Coronary artery (tissue), 2 donors: ENCODE measurements around the gene CD79B.
"Not testable (repeated sequence)": the region's sequence is repeated elsewhere in the genome, so short reads cannot be mapped to it uniquely, and the experiment has no call there.

Experiments
- DNase-seq: peaks from one replicate; pipeline ENCODE4 v3.0.0-alpha.2; 2017; ENCODE audit warnings: low spot score
- H3K27ac ChIP-seq, 2 donors: fragments of 200-600 bp; sonication (generic); one replicate each; pipeline ENCODE4 v1.5.1; 2016 to 2019
- H3K4me3 ChIP-seq: fragments of 200-600 bp; sonication (generic); 2 replicates; pipeline ENCODE4 v1.5.1; 2016; ENCODE audit warnings: mild to moderate bottlenecking, moderate library complexity
- TF ChIP-seq, protein P1 (sequence below): fragments of 200-600 bp; sonication (generic); IDR thresholded peaks from one replicate; pipeline ENCODE4 v1.5.1; 2019; ENCODE audit warnings: antibody characterized with exemption

Gene CD79B

GRCh38 chr17:63896524-63897354 lies 35.4 kb downstream of the CD79B start, which contains the start of gene CSH1:
Gene CSH1 (minus strand): TSS chr17:63896574. CDS start chr17:63896511, 63 bp downstream.
- H3K27ac ChIP-seq, DNase-seq, H3K4me3 ChIP-seq: not testable (repeated sequence)

DNA sequence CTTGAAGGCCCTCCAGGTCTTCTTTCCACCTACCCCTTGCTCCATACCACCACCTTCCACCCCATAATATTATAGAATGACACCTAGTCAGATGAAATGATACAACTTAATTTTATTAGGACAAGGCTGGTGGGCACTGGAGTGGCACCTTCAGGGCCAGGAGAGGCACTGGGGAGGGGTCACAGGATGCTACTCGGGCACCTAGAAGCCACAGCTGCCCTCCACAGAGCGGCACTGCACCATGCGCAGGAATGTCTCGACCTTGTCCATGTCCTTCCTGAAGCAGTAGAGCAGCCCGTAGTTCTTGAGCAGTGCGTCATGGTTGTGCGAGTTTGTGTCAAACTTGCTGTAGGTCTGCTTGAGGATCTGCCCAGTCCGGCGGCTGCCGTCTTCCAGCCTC lies 37.3 kb downstream of the CD79B start:
- DNase-seq, H3K27ac ChIP-seq, H3K4me3 ChIP-seq: not testable (repeated sequence)

DNA sequence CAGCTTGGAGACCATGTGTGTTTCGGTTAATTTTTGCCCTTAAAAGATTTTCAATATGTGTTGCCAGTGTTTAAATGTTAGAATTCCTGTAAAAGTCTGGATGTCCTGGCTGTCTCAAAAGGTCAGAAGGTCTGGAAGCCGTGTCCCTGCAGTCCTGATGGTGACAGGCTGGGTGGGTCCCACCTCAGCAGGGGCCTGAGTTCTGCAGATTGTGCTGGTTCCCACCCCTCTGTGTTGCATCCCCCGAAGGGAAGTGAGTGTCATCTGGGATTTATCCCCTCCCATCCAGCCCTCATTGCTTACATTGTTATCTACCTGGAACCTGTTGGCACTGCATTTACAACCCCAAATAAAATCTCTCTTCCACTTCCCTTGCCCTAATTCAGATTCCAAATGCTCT lies 38.1 kb downstream of the CD79B start:
- not testable (repeated sequence) for H3K27ac ChIP-seq, H3K4me3 ChIP-seq, DNase-seq

DNA sequence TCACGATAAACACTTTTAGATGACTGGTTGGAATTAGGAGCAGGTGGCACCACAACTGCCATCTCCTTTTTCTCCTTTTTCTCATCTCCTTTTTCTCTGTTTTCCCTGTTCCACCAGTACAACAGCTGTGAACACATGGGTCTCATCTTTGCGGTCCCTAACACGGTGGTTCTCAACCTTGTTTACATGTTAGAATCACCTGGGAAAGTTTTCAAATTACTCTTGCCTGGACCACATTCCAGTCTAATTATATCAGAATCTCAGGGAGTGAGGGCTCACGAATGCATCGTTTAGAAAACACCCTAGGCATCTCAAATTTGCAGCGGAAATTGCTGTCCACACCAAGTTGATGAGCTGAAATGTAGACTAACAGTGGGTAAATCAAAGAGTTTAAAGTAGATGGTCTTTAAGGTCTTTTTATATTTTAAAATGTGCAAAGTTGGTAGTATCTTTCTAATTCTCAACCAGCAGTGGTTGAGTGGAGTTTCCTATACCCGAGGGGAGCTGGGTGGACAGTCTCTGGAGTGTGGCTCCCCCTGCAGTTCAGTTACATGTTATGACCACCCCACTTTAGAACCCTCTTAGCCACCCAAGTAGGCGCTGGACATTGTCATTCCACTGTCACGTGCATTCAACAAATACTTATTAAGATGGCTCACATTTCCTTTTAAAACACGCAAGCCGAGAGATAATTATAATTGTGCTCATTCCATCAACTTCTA lies 39.7 kb downstream of the CD79B start:
- not testable (repeated sequence) for H3K27ac ChIP-seq, H3K4me3 ChIP-seq, DNase-seq

GRCh38 chr17:63889026-63889848 lies 42.9 kb downstream of the CD79B start:
- DNase-seq, H3K27ac ChIP-seq, H3K4me3 ChIP-seq: not testable (repeated sequence)
- TF ChIP-seq, protein P1, sequence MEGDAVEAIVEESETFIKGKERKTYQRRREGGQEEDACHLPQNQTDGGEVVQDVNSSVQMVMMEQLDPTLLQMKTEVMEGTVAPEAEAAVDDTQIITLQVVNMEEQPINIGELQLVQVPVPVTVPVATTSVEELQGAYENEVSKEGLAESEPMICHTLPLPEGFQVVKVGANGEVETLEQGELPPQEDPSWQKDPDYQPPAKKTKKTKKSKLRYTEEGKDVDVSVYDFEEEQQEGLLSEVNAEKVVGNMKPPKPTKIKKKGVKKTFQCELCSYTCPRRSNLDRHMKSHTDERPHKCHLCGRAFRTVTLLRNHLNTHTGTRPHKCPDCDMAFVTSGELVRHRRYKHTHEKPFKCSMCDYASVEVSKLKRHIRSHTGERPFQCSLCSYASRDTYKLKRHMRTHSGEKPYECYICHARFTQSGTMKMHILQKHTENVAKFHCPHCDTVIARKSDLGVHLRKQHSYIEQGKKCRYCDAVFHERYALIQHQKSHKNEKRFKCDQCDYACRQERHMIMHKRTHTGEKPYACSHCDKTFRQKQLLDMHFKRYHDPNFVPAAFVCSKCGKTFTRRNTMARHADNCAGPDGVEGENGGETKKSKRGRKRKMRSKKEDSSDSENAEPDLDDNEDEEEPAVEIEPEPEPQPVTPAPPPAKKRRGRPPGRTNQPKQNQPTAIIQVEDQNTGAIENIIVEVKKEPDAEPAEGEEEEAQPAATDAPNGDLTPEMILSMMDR: peak; percentile 12

GRCh38 chr17:63885119-63885518 lies 47.0 kb downstream of the CD79B start:
- H3K27ac ChIP-seq, H3K4me3 ChIP-seq, DNase-seq: not testable (repeated sequence)

DNA sequence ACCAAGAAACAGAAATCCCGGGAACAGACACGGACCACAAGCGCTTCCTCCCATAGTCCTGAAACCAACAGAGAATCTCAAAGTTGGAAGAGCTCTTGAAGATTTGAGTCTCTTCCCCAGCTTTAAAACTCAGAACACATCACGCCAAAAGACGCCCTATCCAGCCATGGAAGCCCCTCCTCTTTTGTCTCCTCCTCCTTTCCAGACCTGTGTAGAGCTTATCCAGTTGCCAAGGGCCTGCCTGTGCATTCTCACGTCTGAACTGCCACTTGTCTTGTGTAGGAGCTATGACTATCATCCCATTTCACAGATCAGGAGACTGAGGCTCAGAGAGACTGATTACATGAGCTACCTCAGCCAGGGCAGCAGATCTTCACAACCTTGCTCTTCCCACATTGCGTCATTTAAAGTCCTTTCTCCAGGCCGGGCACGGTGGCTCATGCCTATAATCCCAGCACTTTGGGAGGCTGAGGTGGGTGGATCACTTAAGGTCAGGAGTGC lies 49.5 kb downstream of the CD79B start:
- not testable (repeated sequence) for H3K4me3 ChIP-seq, DNase-seq, H3K27ac ChIP-seq

GRCh38 chr17:63881935-63882601 lies 50.1 kb downstream of the CD79B start, which contains the start of gene GH2:
Gene GH2 (minus strand): TSS chr17:63881944. CDS start chr17:63881801, 143 bp downstream.
- DNase-seq: no peak

GRCh38 chr17:63881337-63881736 lies 50.8 kb downstream of the CD79B start:
- not testable (repeated sequence) for DNase-seq, H3K4me3 ChIP-seq, H3K27ac ChIP-seq

More at GRCh38 chr17:63881935-63882601, 50.1 kb downstream of the CD79B start, which contains the start of gene GH2:
- Histone ChIP-seq H3K27ac (no peak within 1 kb of the TSS), H3K4me3 (no peak within 1 kb of the TSS)
- TF ChIP-seq, protein P1: peak; percentile 20

- DNase-seq: no peak
Measured at GRCh38 chr17:63880706-63881105, 51.4 kb downstream of the CD79B start.

More at GRCh38 chr17:63880706-63881105, 51.4 kb downstream of the CD79B start:
- Histone ChIP-seq H3K4me3 (no peak overlapping the region), H3K27ac (no peak overlapping the region)
- TF ChIP-seq, protein P1: no peak
